ENCODE results near the gene AHCYL2.

DNA sequence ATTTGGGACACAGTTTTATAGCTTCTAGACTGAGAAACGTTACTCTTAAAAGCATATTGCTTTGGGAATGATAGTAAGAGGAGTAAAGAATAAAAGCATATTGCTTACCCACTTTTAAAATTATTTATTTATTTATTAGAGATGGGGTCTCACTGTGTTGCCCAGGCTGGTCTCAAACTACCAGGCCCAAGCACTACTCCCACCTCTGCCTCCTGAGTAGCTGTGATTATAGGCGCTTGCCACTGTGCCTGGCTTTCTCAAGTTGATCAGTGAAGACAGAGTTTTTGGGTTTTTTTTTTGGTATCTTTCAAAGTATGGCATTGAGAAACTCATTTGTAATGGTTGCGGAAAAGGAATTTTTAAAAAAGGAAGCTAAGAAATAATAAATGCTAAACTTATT lies 68.0 kb downstream of the AHCYL2 start:
- TF ChIP-seq TARDBP (IDR thresholded peaks at IDR 0.05) (no peak), SP1 (IDR thresholded peaks at IDR 0.05) (no peak)

All from HEK293T (cell line).